ENCODE measurements around the gene HTD2.
A peak's percentile ranks its signal among the peaks of the same experiment; 100 is the strongest.
"Not testable (repeated sequence)": the region's sequence is repeated elsewhere in the genome, so short reads cannot be mapped to it uniquely, and the experiment has no call there.

Gene HTD2

DNA sequence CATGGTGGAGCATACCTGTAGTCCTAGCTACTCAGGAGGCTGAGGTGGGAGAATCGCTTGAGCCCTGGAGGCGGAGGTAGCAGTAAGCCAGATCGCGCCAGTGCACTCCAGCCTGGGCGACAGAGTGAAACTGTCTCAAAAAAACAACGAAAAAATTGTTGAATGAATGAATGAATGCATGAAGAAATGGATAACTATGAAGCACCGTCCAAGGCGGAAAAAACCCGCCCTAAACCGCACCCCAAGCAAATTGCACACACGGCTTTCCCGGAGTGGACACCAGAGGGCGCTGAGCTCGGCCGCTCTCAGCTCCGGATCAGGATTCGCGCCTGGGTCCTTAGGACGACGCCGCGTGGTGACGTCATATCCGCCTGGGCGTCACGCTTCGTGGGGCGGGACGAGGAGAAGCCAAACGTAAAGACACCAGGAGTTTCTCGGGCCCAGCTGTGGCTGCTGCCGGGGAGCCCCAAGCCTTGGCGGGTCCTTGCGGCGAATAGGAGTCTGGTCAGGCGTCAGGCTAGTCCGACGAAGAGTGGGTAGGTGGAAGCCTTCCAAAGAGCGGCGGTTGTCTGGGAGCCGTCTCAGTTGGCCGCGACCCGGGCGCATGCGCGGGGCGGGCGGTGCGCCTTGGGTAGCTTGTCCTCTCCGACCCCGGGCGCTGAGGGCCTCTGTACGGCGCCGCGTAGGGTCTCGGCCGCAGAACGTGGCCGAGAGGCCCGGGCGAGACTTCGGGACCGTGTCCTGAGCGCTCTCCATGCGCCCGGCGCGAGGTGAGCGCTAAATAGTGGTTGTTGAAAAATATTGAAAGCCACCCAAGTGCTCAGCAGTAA, at the start of gene HTD2, which contains the start of gene RPP14:
Gene HTD2, plus strand, starts transcription at position 639 of the 830 bp plus-strand sequence. CDS start 11,094 bp downstream, outside the sequence.
Gene RPP14, plus strand, starts transcription at position 364 of the 830 bp plus-strand sequence. CDS start 4,085 bp downstream, outside the sequence.
- DNase-seq (ENCODE audit: low read depth in 2 of 2): peak; percentile 94 to 95

DNA sequence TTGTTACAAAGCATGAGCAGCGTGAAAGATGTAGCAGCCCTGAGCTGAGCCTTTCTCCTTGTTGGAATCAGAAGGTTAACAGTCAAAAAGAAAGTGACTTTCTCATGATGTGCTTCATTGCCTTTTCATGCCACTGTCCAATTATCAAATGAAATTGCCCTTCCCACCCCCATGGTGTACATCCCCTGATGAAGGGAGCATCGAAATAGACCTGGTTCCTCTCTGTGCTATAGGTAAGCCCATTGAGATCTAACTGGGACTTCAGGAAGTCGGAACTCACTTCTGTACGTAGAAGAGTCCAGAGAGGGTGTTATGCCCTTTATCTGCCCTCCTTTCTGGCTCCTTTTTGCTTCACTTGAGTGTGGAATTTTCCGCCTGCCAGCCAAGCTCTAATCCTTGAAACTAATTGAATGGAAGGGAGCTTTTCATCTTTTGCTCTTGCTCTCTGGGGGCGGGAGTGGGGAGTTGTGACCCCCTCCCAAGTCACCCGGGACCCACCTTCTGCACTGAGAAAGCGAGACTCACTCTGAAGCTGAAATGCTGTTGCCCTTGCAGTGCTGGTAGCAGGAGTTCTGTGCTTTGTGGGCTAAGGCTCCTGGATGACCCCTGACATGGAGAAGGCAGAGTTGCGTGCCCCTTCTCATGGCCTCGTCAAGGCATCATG, 47.8 kb upstream of the HTD2 start:
- DNase-seq (ENCODE audit: low read depth in 2 of 2): no peak

DNA sequence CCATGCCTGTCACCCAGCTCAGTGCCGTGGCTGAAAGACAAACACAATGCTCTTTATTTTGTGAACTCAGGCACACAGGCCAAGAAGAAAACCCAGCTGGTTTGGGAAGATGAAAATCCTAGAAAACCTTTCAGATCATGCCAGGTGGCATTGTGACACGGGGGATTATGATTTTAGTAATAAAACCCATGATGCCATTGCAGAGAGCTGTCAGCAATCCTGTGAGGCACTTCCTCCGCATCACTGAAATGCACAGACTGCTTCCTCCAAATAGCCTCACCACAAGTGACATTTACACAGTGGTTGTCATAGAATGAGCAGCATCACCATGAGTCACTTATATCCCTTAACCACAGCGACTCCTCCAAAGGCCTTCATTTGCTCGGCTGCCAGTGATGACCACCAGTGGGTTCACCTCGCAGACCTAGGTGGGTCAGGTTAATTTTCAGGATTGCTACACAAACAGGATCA, 46.0 kb upstream of the HTD2 start:
- no peak for DNase-seq (ENCODE audit: low read depth in 2 of 2)

DNA sequence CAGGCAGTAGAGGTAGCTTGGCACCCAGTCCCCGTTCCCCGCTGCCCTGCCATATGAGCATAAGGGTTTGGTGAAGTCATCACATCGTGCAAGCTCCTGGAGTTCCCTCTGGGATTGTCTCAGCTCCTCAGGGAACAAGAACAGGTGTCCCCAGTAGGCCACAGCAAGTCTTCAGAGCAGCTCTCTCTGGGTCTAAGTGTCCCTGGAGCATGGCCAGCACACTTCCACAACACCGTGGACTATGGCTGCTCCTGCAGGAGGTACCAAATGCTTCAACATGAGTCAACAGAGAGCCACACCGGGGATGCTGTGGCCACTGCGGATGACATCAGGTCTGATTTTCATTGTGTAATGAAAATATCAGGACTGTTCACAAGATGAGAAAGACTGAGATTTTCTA, 45.6 kb upstream of the HTD2 start:
- no peak for DNase-seq (ENCODE audit: low read depth in 2 of 2)

DNA sequence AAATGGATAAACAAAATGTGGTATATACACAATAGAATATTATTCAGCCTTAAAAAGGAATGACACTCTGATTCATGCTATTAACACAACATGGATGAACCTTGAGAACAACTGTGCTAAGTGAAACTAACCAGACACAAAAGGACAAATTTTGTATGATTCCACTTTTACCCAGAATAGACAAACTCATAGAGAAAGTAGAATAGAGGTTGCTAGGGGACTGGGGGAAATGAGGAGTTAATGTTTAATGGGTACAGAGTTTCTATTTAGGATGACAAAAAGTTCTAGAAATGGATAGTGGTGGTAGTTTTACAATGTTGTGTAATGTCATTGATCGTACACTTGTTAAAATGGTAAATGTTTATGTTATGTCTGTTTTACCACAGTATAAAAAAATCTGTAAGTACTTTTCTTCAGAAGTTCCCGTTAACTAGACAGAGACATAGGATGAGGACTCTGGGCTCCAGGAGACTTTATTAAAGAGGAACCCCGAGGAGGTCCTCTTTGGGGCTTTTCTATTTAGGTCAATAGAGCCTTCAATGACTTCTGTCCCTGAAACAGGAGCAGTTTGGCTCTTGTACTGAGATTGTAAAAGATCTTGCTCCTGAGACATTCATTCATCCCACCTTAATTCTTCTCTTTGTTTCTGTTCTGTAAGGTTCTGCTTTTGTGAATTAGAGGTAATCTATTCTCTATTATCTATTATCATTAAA, 44.2 kb upstream of the HTD2 start:
- DNase-seq (ENCODE audit: low read depth in 2 of 2): no peak

DNA sequence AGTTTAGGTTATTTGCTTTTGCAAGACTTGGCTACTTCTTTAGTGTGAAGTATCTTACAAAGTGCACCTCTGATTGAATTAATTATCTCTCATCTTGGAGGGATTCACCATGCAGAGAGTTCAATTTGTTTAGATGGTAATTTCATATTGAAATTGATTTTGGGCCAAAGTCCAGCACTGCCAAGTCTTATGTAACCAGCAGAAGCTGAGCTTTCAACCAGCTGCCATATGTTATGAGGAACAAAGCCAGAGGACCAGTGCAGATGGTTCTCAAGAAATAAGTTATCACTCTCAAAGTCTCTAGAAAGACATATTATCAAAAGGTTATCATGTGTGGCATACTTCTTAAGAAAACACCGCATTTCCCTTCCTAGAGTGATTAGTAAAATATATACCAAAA, 39.7 kb upstream of the HTD2 start:
- no peak for DNase-seq (ENCODE audit: low read depth in 2 of 2)

DNA sequence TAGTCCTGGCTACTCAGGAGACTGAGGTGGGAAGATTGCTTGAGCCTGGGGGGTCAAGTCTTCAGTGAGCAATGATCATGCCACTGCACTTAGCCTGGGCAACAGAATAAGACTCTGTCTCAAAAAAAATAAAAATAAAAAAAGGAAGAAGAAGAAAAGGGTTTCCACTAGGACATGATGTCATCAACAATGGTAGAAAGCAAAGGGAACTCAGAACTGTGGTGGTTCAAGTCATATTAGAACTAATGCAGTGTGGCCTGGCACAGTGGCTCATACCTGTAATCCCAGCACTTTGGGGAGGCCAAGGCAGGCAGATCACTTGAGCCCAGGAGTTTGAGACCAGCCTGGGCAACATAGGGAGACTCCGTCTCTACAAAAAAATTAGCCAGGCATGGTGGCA, 38.8 kb upstream of the HTD2 start:
- DNase-seq (ENCODE audit: low read depth in 2 of 2): not testable (repeated sequence)

DNA sequence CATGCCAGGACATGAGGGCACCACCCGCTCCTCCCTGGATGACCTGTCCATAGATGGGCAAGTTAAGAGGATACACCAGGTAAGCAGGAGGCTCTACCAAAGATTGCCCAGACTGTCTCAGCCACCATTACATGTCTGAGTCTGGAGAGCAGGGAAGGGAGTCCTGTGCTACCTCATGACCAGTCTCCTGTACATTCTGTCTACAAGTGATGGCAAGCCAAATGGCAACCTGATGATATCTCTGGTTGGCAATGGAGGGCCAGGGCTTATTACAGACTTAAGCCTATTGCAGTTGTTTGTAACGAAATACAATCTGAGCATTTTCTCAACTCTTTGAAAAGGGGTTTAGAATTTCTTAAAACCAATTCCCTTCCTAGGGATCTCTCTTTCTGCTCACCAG, 37.0 kb upstream of the HTD2 start:
- DNase-seq (ENCODE audit: low read depth in 2 of 2): no peak

DNA sequence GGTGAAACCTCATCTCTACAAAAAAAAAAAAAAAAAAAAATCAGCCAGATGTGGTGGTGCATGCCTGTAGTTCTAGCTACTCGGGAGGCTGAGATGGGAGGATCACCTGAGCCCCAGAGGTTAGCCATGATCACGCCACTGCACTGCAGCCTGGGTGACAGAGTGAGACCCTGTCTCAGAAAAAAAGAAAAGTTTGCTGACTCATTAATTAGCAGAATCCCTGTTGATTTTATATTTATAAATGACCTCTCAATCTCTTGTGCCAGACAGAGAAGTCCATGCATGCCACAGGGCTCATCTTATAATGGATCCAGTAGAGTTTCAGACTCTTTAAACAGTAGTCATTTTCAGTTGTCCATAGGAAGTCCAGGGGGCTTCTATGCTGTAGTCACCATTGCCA, 35.8 kb upstream of the HTD2 start:
- no peak for DNase-seq (ENCODE audit: low read depth in 2 of 2)

DNA sequence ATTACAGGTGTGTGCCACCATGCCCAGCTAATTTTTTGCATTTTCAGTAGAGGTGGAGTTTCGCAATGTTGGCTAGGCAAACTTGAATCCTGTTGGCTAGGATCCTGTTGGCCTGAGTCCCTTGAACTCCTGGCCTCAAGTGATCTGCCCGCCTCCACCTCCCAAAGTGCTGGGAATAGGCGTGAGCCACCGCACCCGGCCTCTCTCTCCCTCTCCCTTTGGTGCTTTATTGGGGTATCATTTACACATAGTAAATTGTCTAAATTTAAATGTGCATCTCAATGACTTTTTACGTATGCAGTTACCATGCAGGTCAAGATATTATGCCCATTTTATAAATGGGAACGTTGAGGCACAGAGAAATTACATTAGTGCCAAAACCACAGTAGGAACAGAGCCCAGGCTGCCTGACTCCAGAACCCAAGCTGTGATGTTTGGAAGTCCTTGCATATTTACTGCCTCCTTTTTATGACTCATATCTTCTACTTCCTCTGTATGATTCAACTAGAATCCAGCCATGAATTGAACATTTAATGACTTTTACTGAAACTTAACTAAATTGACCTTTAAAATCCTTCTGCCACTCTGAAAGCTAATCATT, 34.3 kb upstream of the HTD2 start:
- DNase-seq (ENCODE audit: low read depth in 2 of 2): peak; percentile 80 to 83

DNA sequence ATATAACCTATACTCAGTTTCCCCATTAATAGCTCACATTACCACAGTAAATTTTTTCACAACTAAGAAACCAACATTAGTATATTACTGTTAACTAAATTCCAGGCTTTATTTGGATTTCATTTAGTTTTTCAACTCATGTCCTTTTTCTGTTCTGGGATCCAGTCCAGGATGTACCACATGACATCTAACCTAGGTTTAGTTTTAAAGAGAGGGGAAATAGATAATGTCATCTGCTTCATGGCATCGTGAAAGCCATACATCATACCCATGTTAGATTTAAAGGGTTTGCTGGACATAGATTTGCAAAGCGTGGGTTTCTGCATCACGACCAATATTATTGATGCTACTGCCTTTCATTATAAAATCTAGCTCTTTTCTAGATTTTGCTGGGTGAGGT, 33.4 kb upstream of the HTD2 start:
- DNase-seq (ENCODE audit: low read depth in 2 of 2): no peak

DNA sequence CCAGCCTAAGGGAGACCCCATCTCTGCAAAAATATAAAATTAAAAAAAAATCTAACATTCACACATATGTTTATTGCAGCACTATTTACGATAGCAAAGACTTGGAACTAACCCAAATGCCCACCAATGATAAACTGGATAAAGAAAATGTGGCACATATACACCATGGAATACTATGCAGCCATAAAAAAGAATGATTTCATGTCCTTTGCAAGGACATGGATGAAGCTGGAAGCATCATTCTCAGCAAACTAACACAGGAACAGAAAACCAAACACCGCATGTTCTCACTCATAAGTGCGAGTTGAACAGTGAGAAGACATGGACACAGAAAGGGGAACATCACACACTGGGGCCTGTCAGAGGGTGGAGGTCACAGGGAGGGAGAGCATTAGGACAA, 33.0 kb upstream of the HTD2 start:
- DNase-seq (ENCODE audit: low read depth in 2 of 2): not testable (repeated sequence)

DNA sequence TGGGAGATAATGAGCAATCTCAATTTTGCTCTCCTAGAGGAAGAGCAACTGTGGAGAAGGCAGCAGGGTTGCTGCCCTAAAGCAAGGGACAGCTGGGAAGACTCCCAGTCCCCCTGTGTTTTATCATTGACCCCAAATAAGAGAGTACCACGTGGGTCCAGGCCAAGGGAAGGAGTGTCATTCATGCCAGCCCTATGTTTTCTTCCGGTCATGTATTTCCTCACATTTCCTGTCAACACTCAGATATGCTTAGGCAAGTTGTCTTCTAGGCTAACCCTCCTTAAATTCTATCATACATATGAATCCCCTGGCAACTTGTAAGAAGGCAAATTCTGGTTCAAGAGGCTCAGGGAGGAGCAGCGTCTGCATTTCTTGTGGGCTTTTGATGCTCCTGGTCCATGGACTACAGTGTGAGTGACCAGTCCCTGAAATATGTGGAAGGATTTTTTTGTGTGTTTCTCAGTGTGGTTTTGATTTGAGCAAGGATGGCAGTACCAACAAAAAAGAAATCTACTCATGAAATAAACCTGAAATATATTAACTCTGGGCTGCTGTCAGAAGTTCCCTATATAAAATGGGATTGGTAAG, 32.2 kb upstream of the HTD2 start:
- no peak for DNase-seq (ENCODE audit: low read depth in 2 of 2)

DNA sequence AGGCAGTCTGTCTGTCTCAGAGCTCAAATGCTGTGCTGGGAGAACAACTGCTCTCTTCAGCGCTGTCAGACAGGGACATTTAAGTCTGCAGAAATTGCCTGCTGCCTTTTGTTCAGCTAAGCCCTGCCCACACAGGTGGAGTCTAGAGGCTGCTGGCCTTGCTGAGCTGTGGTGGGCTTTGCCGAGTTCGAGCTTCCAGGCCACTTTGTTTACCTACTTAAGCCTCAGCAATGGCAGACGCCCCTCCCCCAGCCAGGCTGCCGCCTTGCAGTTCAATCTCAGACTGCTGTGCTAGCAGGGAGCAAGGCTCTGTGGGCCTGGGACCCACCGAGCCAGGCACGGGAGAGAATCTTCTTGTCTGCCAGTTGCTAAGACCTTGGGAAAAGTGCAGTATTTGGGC, 25.3 kb upstream of the HTD2 start:
- DNase-seq (ENCODE audit: low read depth in 2 of 2): no peak

DNA sequence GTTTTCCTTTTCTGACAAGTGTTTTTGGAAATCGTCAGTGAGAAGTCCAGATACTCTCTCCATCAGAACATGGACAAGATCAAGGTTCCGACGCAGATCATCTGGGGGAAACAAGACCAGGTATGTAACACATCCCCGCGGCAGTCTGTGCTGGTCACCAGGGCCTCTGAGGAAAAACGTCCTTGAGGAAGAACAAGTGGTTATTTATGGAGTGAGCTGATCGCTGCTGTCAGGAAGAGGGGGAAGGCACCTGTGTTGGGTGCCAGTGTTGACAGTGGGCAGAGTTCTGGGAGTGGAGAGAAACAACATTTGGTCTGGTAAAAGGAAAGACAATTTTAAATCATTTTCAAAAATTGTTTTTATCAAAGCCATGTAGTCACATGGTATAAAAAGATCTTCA, 21.0 kb upstream of the HTD2 start:
- DNase-seq (ENCODE audit: low read depth in 2 of 2): no peak

DNA sequence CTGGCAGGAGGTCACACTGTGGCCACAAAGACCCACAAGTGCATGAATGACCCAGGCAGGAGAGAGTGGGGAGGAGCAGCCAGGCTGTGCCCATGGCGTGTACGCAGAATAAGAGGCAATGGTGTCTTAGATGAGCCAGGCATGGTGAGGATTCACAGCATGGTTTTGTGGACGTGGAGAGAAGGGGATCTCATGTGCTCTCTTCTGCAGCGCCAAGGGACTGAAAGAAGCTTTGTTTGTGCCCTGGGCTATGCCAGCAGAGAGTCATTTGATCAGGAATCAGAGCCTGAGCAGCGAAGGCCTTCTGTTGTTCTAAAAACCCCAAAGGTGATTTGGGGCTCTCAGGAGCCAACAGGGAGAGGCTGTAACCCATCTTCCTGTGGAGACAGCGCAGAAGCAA, 19.0 kb upstream of the HTD2 start:
- no peak for DNase-seq (ENCODE audit: low read depth in 2 of 2)

DNA sequence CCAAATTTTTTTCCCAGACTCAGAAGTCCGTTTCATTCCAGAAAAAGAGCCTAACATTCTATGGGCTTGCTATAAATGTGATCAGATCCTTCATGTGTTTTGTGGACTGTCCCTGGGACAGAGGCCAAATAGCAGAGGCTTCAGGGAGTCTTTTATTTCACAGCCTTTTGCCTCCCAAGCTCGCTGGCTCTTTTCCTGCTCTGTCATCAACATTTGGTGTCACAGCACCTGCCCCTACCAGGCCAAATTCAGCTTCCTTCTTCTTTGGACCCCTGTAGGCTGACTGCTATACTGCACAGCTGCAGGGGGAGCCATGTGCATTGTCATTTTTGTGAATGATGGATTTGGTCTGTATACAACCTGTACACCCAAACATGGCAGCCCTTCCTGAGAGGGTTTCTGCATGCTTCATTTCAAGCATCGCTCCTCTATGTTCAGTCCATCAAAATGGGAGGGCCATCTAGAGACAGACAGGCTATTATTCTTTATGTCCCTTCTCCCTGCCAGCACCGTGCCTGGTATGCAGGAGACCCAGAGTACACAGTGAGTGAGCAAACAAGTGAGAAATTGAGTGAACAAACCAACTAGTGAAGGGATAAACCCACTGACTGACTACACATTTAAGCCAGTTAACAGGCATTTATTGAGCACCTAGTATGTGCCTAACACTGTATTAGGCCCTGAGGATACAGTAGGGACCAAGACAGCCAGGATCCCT, 18.1 kb upstream of the HTD2 start:
- no peak for DNase-seq (ENCODE audit: low read depth in 2 of 2)

DNA sequence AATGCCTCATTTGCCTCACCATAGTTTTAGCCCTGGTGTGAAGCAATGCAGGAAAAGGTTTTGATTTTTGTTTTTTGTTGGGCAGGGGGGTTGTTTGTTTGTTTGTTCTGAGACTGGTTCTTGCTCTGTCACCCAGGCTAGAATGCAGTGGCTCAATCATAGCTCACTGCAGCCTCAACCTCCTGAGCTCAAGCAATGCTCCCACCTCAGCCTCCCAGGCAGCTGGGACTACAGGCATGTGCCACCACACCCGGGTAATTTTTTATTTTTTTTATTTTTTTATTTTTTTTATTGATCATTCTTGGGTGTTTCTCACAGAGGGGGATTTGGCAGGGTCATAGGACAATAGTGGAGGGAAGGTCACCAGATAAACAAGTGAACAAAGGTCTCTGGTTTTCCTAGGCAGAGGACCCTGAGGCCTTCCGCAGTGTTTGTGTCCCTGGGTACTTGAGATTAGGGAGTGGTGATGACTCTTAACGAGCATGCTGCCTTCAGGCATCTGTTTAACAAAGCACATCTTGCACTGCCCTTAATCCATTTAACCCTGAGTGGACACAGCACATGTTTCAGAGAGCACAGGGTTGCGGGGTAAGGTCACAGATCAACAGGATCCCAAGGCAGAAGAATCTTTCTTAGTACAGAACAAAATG, 17.2 kb upstream of the HTD2 start:
- DNase-seq (ENCODE audit: low read depth in 2 of 2): not testable (repeated sequence)

DNA sequence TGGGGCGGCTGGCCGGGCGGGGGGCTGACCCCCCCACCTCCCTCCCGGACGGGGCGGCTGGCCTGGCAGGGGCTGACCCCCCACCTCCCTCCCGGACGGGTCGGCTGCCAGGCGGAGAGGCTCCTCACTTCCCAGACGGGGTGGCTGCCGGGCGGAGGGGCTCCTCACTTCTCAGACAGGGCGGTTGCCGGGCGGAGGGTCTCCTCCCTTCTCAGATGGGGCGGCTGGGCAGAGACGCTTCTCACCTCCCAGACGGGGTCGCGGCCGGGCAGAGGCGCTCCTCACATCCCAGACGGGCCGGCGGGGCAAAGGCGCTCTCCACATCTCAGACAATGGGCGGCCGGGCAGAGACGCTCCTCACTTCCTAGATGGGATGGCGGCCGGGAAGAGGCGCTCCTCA, 15.9 kb upstream of the HTD2 start:
- not testable (repeated sequence) for DNase-seq (ENCODE audit: low read depth in 2 of 2)

DNA sequence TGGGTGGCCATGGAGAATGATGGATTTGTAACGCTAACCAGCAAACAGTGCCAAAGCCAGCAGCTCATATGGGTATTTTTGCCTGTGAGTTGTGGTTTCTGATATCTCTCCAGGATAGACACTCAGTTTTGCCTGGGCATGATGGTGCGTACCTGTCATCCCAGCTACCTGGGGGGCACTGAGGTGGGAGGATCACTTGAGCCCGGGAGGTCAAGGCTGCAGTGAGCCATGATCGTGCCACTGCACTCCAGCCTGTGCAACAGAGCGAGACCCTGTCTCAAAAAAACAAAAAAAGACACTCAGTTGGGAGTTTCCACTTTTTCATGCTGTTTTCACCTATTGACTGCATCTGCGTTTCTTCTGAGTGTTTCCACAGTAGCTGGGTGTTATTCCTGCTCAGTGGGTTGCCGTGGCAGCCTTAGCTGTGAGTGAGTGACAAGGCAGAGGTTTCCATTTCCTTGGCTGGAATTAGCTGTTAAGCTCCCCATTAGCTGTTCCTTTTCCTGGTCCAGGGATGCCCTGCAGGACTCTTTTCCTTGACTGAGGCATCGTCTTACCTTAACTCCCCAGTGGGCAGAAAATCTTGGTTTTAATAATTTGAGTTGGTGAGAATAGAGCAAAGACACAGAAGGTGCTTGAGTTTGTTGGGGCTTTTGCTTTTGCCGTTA, 14.5 kb upstream of the HTD2 start:
- no peak for DNase-seq (ENCODE audit: low read depth in 2 of 2)

Data from fibroblast of skin of left quadriceps (primary cell).